HEK293 (cell line): Measurements from ENCODE around the gene NEB.
"Not testable (repeated sequence)": the region's sequence is repeated elsewhere in the genome, so short reads cannot be mapped to it uniquely, and the experiment has no call there.

Experiments
- CTCF ChIA-PET: fragments of 350-600 bp; formaldehyde crosslinking; extraction: SDS; loops from one replicate; lab custom pipeline; 2021; ENCODE audit warnings: antibody characterized with exemption; lab: Yijun Ruan, JAX
- POLR2A ChIA-PET: fragments of 300-600 bp; formaldehyde crosslinking; extraction: SDS; loops from one replicate; lab custom pipeline; 2020; ENCODE audit warnings: antibody characterized with exemption, inconsistent platforms; lab: Yijun Ruan, JAX
- H3K27ac ChIP-seq: fragments of 200-500 bp; sonication (Bioruptor generic); 2 replicates; pipeline ENCODE4 v1.5.1; 2014; ENCODE audit warnings: low read depth, low read length, control low read depth, inconsistent platforms; ENCODE audit errors: extremely low read depth
- H3K36me3 ChIP-seq, 2 experiments: fragments of 200-500 bp in 1 of 2; sonication (Bioruptor generic) in 1 of 2; 1 replicate in 1 of 2; 2 replicates in 1 of 2; pipeline ENCODE4 v1.5.1; 2014 to 2017; ENCODE audit warnings: inconsistent platforms in 2 of 2, low read length in 2 of 2; ENCODE audit not compliant: control insufficient read depth in 2 of 2, insufficient read depth in 1 of 2
- H3K4me1 ChIP-seq: fragments of 200-500 bp; sonication (Bioruptor generic); 2 replicates; pipeline ENCODE4 v1.5.1; 2014; ENCODE audit warnings: mild to moderate bottlenecking, low read length, inconsistent platforms; ENCODE audit not compliant: control insufficient read depth, insufficient read depth
- H3K4me3 ChIP-seq: 2 replicates; pipeline ENCODE4 v1.5.1; 2011; ENCODE audit warnings: low read depth, mild to moderate bottlenecking, control low read depth, low read length, moderate library complexity
- H3K9me3 ChIP-seq: fragments of 200-500 bp; sonication (Bioruptor generic); 2 replicates; pipeline ENCODE4 v1.5.1; 2014; ENCODE audit warnings: low read depth, low read length, inconsistent platforms; ENCODE audit not compliant: control insufficient read depth, insufficient read depth
- HOXD13 ChIP-seq: sonication (generic); formaldehyde crosslinking; IDR thresholded peaks from 2 replicates; pipeline ENCODE4 v1.8.0; 2022; ENCODE audit warnings: missing genetic modification reagents, borderline replicate concordance
- SP2 ChIP-seq: fragments of 450-650 bp; formaldehyde crosslinking; IDR thresholded peaks from 2 replicates; pipeline ENCODE4 v1.5.1; 2016; ENCODE audit warnings: missing biosample characterization, missing genetic modification characterization
- ZBTB7A ChIP-seq: fragments of 450-650 bp; formaldehyde crosslinking; IDR thresholded peaks from 2 replicates; pipeline ENCODE4 v1.5.1; 2016; ENCODE audit warnings: low read depth, missing biosample characterization, missing genetic modification characterization
- ZEB2 ChIP-seq: fragments of 450-650 bp; formaldehyde crosslinking; IDR thresholded peaks from 2 replicates; pipeline ENCODE4 v1.5.1; 2016; ENCODE audit warnings: missing biosample characterization, missing genetic modification characterization
- ZFP37 ChIP-seq: fragments of 450-650 bp; formaldehyde crosslinking; IDR thresholded peaks from 2 replicates; pipeline ENCODE4 v1.5.1; 2016; ENCODE audit warnings: missing biosample characterization, missing genetic modification characterization
- ZNF10 ChIP-seq: fragments of 450-650 bp; formaldehyde crosslinking; IDR thresholded peaks from 2 replicates; pipeline ENCODE4 v1.5.1; 2017; ENCODE audit warnings: missing biosample characterization, missing genetic modification characterization
- ZNF184 ChIP-seq: fragments of 450-650 bp; IDR thresholded peaks from 2 replicates; pipeline ENCODE4 v1.5.1; 2018; ENCODE audit warnings: missing biosample characterization, mild to moderate bottlenecking, missing genetic modification characterization
- ZNF248 ChIP-seq: fragments of 450-650 bp; formaldehyde crosslinking; IDR thresholded peaks from 2 replicates; pipeline ENCODE4 v1.5.1; 2017; ENCODE audit warnings: missing biosample characterization, missing genetic modification characterization
- ZNF350 ChIP-seq: fragments of 450-650 bp; formaldehyde crosslinking; IDR thresholded peaks from 2 replicates; pipeline ENCODE4 v1.5.0; 2017; ENCODE audit warnings: missing biosample characterization, mild to moderate bottlenecking, missing genetic modification characterization
- ZNF610 ChIP-seq: fragments of 450-650 bp; formaldehyde crosslinking; IDR thresholded peaks from 2 replicates; pipeline ENCODE4 v1.5.1; 2016; ENCODE audit warnings: missing biosample characterization, missing genetic modification characterization, borderline replicate concordance
- ZNF621 ChIP-seq: fragments of 450-650 bp; formaldehyde crosslinking; IDR thresholded peaks from 2 replicates; pipeline ENCODE4 v1.5.1; 2017; ENCODE audit warnings: missing biosample characterization, missing genetic modification characterization
- ZNF777 ChIP-seq: fragments of 450-650 bp; formaldehyde crosslinking; IDR thresholded peaks from 2 replicates; pipeline ENCODE4 v1.5.1; 2017; ENCODE audit warnings: missing biosample characterization, missing genetic modification characterization, borderline replicate concordance
- ZNF843 ChIP-seq: fragments of 450-650 bp; formaldehyde crosslinking; IDR thresholded peaks from 2 replicates; pipeline ENCODE4 v1.5.1; 2016; ENCODE audit warnings: missing biosample characterization, missing genetic modification characterization

NEB gene

DNA sequence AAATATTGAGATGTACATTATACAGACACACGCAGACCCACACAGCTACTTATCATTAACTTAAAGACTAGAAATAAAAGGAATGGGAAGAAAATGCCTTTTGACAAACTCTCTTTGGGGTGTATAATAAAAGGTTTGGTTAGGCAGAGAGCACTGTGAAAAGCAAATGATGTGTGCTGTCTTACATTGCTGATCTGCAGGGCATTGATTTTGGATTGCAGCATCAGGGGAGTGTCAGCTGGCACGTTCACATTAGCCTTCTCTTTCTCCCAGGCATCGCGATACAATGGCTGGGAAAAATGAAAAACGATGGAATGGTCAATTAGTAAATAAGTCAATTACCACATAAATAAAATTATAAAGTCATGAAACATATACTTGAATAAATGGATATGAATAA is 131.9 kb downstream of the NEB start:
- H3K27ac ChIP-seq, H3K4me1 ChIP-seq, CTCF ChIA-PET, H3K36me3 ChIP-seq, H3K9me3 ChIP-seq, POLR2A ChIA-PET, H3K4me3 ChIP-seq: not testable (repeated sequence)

GRCh38 chr2:151601803-151602202 is 132.5 kb downstream of the NEB start:
- H3K36me3 ChIP-seq, POLR2A ChIA-PET, CTCF ChIA-PET: not testable (repeated sequence)

DNA sequence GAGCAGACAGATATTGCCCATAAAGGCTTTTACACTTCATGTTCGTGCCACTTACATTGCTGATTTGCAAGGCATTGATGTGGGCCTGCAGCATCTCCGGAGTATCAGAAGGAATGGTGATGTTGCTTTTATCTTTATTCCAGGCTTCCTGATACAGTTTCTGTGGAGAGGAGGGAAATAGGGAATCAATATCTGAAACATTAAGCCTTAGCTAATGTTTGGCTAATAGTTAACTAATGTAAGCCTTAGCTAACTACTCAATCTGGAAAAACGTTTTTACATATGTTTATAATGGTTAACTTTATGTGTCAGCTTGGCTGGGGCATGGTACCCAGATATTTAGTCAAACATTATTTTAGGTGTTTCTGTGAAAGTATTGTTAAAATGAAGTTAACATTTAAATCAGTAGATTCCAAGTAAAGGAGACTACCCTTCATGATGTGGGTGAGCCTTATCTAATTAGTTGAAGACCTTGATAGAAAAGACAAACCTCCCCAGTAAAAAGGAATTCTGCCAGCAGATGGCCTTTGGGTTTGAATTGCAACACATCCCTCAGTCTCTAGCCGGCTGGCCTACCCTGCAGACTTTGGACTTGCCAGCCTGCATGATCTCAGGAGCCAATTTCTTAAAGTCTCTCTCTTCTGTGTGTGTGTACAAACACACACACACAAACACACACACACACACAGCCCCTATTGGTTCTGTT is 137.2 kb downstream of the NEB start:
- H3K9me3 ChIP-seq, H3K36me3 ChIP-seq, H3K27ac ChIP-seq, CTCF ChIA-PET, H3K4me3 ChIP-seq, H3K4me1 ChIP-seq, POLR2A ChIA-PET: not testable (repeated sequence)

More at GRCh38 chr2:151601803-151602202, 132.5 kb downstream of the NEB start:
- not testable (repeated sequence) for H3K4me3 ChIP-seq, H3K27ac ChIP-seq, H3K4me1 ChIP-seq, H3K9me3 ChIP-seq

GRCh38 chr2:151591908-151592255 is 142.4 kb downstream of the NEB start:
- POLR2A ChIA-PET, CTCF ChIA-PET, H3K4me3 ChIP-seq, H3K27ac ChIP-seq, H3K36me3 ChIP-seq, H3K4me1 ChIP-seq, H3K9me3 ChIP-seq: not testable (repeated sequence)

- CTCF ChIA-PET = not testable (repeated sequence)
Observed at GRCh38 chr2:151591250-151591907, 142.9 kb downstream of the NEB start.

DNA sequence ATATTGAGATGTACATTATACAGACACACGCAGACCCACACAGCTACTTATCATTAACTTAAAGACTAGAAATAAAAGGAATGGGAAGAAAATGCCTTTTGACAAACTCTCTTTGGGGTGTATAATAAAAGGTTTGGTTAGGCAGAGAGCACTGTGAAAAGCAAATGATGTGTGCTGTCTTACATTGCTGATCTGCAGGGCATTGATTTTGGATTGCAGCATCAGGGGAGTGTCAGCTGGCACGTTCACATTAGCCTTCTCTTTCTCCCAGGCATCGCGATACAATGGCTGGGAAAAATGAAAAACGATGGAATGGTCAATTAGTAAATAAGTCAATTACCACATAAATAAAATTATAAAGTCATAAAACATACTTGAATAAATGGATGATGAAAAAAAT is 153.0 kb downstream of the NEB start:
- H3K27ac ChIP-seq, H3K9me3 ChIP-seq, H3K36me3 ChIP-seq, H3K4me3 ChIP-seq, CTCF ChIA-PET, POLR2A ChIA-PET, H3K4me1 ChIP-seq: not testable (repeated sequence)

More at GRCh38 chr2:151591250-151591907, 142.9 kb downstream of the NEB start:
- H3K36me3 ChIP-seq, H3K27ac ChIP-seq, H3K4me1 ChIP-seq, H3K4me3 ChIP-seq, H3K9me3 ChIP-seq, POLR2A ChIA-PET: not testable (repeated sequence)

GRCh38 chr2:151580697-151581096 is 153.6 kb downstream of the NEB start:
- H3K4me3 ChIP-seq, H3K27ac ChIP-seq, H3K9me3 ChIP-seq, H3K4me1 ChIP-seq, POLR2A ChIA-PET, CTCF ChIA-PET, H3K36me3 ChIP-seq: not testable (repeated sequence)

DNA sequence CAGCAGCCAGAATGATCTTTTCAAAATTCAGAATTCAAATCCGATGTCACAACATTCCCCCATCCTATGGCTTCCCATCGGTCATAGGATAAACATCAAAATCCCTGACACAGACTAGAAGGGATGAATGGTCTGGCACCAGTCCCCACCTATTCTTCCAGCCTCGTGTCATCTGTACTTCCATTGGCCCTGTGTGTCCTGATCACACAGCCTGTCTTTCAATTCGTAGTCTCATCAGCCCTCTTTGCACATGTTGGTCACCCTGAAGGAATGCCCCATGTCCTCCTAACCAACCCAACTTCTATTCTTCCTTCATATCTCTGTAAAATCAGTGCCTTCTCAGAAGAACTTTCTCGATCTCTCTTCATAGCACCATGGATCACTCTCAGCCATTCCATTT is 157.2 kb downstream of the NEB start:
- Histone ChIP-seq H3K9me3 (no peaks in the 10 kb centered on the region), H3K36me3 (no peaks in the 10 kb centered on the region), H3K27ac (no peak overlapping the region), H3K4me1 (no peaks in the 10 kb centered on the region), H3K4me3 (no peak overlapping the region)
- ChIA-PET CTCF (interaction anchor here (0.6 kb wide), 2 partner anchors 38 to 217 kb away, joined by 3 read pairs; no protein-coding TSS in a partner anchor), POLR2A (no interaction called here)
- TF ChIP-seq ZNF248 (tag by site-specific recombination) (no peak), ZNF843 (tag by site-specific recombination) (no peak), ZNF621 (tag by site-specific recombination) (no peak), ZFP37 (tag by site-specific recombination) (no peak), ZNF184 (tag by site-specific recombination) (no peak), ZNF350 (no peak), ZBTB7A (no peak), SP2 (tag by site-specific recombination) (no peak), ZNF10 (tag by site-specific recombination) (no peak), HOXD13 (CRISPR knock-in tag) (no peak), ZNF610 (tag by site-specific recombination) (no peak), ZEB2 (no peak), ZNF777 (tag by site-specific recombination) (no peak)
